IPS-18a (cell line): ENCODE measurements around the gene TTC12.

ENCODE experiments used
- H3K27ac ChIP-seq: one replicate; pipeline ENCODE4 v1.5.1; 2013; ENCODE audit warnings: low read length
- H3K27me3 ChIP-seq: one replicate; pipeline ENCODE4 v1.6.1; 2013; ENCODE audit warnings: mild to moderate bottlenecking, low read length; ENCODE audit not compliant: control insufficient read depth, insufficient read depth
- H3K36me3 ChIP-seq: one replicate; pipeline ENCODE4 v1.6.1; 2013; ENCODE audit warnings: low read depth, low read length; ENCODE audit not compliant: control insufficient read depth
- H3K4me1 ChIP-seq: one replicate; pipeline ENCODE4 v1.6.1; 2013; ENCODE audit warnings: low read depth, low read length; ENCODE audit not compliant: control insufficient read depth
- H3K4me3 ChIP-seq: one replicate; pipeline ENCODE4 v1.5.1; 2013; ENCODE audit warnings: low read length
- H3K9ac ChIP-seq: one replicate; pipeline ENCODE4 v1.6.1; 2013; ENCODE audit warnings: mild to moderate bottlenecking, low read length, moderate library complexity
- H3K9me3 ChIP-seq: one replicate; pipeline ENCODE4 v1.6.1; 2013; ENCODE audit warnings: low read depth, low read length; ENCODE audit not compliant: control insufficient read depth

TTC12 gene

DNA sequence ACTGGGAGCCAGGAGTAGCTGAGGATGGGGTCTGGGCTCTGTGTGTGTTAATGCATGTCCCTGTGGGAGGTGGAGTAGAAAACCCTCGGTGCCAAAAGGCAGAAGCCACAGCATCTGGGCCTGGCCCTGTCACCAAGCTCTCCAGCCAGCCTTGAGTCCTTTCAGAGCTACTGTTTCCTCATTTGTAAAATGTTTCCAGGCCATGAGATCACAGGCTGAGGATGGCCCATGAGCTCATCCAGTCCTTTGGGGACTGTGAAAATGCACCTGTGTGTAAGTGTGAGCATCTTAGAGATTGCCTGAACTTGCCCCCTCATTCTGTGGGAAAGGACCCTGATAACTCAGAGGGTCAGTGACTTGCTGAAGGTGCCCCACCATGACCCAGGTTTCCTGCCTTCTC is 82.3 kb downstream of the TTC12 start:
- Histone ChIP-seq H3K4me3 (no peak overlapping the region), H3K36me3 (no peaks in the 10 kb centered on the region), H3K27me3 (no peaks in the 10 kb centered on the region), H3K27ac (no peak overlapping the region), H3K9me3 (no peaks in the 10 kb centered on the region), H3K4me1 (no peaks in the 10 kb centered on the region), H3K9ac (no peak overlapping the region)

- H3K27me3 ChIP-seq, result no peaks in the 10 kb centered on the region
- H3K9me3 ChIP-seq, result no peaks in the 10 kb centered on the region
- H3K27ac ChIP-seq, result no peak overlapping the region
- H3K9ac ChIP-seq, result no peak overlapping the region
- H3K4me3 ChIP-seq, result no peak overlapping the region
- H3K36me3 ChIP-seq, result no peaks in the 10 kb centered on the region
- no peaks in the 10 kb centered on the region for H3K4me1 ChIP-seq
These were observed 82.8 kb downstream of the TTC12 start for GRCh38 chr11:113397212-113397611.

GRCh38 chr11:113397821-113398220 is 83.4 kb downstream of the TTC12 start:
- Histone ChIP-seq H3K9ac (no peak overlapping the region), H3K9me3 (no peaks in the 10 kb centered on the region), H3K4me3 (no peak overlapping the region), H3K4me1 (no peaks in the 10 kb centered on the region), H3K36me3 (no peaks in the 10 kb centered on the region), H3K27me3 (no peaks in the 10 kb centered on the region), H3K27ac (no peak overlapping the region)

DNA sequence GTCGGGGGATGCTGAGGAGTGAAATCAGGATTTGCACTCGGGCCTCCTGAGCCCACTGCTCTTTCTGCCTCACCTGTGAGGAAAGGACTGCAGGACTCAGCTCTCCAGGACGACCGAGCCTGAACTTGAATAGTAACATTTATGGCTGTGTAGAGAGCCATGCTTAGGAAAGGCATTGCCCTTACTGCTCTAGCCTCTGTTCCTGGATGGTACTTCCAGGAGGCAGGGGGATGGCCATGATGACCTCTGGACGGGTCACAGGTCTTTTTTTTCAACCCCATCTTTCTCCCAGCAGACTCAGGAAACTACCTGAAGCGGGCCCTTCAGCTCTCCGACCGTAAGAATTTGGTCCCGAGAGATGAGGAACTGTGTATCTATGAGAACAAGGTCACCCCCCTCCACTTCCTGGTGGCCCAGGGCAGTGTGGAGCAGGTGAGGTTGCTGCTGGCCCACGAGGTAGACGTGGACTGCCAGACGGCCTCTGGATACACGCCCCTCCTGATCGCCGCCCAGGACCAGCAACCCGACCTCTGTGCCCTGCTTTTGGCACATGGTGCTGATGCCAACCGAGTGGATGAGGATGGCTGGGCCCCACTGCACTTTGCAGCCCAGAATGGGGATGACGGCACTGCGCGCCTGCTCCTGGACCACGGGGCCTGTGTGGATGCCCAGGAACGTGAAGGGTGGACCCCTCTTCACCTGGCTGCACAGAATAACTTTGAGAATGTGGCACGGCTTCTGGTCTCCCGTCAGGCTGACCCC is 84.5 kb downstream of the TTC12 start:
- Histone ChIP-seq H3K4me1 (no peaks in the 10 kb centered on the region), H3K27me3 (no peaks in the 10 kb centered on the region), H3K27ac (no peak overlapping the region), H3K36me3 (no peaks in the 10 kb centered on the region), H3K9me3 (no peaks in the 10 kb centered on the region), H3K9ac (no peak overlapping the region), H3K4me3 (no peak overlapping the region)

GRCh38 chr11:113400631-113401230 is 86.3 kb downstream of the TTC12 start:
- no peak overlapping the region for H3K27ac ChIP-seq
- no peaks in the 10 kb centered on the region for H3K27me3 ChIP-seq

DNA sequence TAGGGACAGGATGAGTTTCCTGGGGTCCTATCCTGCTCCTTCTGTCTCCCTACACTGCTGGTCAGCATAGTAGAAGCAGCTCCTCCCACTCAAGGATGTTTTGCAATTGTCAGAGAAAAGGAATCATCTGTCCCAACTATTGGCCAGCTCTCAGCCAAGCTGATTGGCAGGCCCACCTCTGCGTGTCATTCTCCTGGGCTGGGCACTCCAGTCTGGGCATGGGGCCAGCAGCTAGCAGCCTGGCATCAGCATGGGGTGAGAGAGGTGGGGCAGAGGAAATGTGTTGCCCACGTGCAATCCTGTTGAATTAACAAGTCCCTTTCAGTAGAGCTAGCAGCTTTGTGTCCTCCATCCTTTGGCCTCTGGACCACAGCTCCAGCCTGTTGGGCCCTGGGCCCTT is 87.3 kb downstream of the TTC12 start:
- no peaks in the 10 kb centered on the region for H3K9me3 ChIP-seq
- H3K27ac ChIP-seq, result no peak overlapping the region
- no peak overlapping the region for H3K4me3 ChIP-seq
- H3K9ac ChIP-seq, result no peak overlapping the region
- no peaks in the 10 kb centered on the region for H3K4me1 ChIP-seq
- no peaks in the 10 kb centered on the region for H3K27me3 ChIP-seq
- H3K36me3 ChIP-seq, result no peaks in the 10 kb centered on the region

More at GRCh38 chr11:113400631-113401230, 86.3 kb downstream of the TTC12 start:
- Histone ChIP-seq H3K4me1 (no peaks in the 10 kb centered on the region), H3K9me3 (no peaks in the 10 kb centered on the region), H3K9ac (no peak overlapping the region), H3K4me3 (no peak overlapping the region), H3K36me3 (no peaks in the 10 kb centered on the region)

DNA sequence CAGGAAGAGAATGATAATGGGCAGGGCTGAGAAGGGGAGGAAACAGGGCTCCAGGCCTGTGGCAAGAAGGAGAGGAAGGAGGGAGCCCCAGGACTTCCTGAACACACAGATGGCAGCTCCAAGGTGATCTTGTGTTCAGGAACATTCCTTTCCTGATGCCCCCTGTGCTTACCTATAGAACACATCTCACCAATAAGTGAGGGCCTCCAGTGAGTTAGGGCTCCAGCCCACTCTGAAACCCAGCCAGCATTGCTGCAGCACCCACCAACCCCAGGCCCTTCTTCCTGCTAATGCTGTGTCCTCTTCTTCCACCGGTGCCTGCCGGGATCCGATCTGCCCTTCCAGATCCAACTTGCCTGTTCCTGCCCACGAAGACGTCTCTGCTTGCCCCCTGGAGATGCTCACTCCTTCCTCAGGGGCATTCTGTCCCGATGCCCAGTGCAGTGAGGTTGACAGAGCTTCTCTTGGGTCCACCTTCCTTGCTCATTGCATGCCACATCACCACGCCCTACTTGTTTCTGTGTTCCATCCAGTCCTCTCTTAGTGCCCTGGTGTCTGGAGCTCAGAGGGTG is 90.6 kb downstream of the TTC12 start:
- Histone ChIP-seq H3K4me1 (no peaks in the 10 kb centered on the region), H3K9me3 (no peaks in the 10 kb centered on the region), H3K27me3 (no peaks in the 10 kb centered on the region), H3K9ac (no peak overlapping the region), H3K36me3 (no peaks in the 10 kb centered on the region), H3K27ac (no peak overlapping the region), H3K4me3 (no peak overlapping the region)

- Histone ChIP-seq H3K9ac (no peak overlapping the region), H3K27me3 (no peaks in the 10 kb centered on the region), H3K4me3 (no peak overlapping the region), H3K27ac (no peak overlapping the region), H3K36me3 (no peaks in the 10 kb centered on the region), H3K9me3 (no peaks in the 10 kb centered on the region), H3K4me1 (no peaks in the 10 kb centered on the region)
These were observed 91.5 kb downstream of the TTC12 start for GRCh38 chr11:113405724-113406478.

- H3K4me1 ChIP-seq, result no peaks in the 10 kb centered on the region
- H3K27ac ChIP-seq, result no peak overlapping the region
- no peaks in the 10 kb centered on the region for H3K27me3 ChIP-seq
- no peak overlapping the region for H3K9ac ChIP-seq
- H3K9me3 ChIP-seq, result no peaks in the 10 kb centered on the region
- H3K36me3 ChIP-seq, result no peaks in the 10 kb centered on the region
- no peak overlapping the region for H3K4me3 ChIP-seq
These were observed 92.8 kb downstream of the TTC12 start for GRCh38 chr11:113407163-113407562.

DNA sequence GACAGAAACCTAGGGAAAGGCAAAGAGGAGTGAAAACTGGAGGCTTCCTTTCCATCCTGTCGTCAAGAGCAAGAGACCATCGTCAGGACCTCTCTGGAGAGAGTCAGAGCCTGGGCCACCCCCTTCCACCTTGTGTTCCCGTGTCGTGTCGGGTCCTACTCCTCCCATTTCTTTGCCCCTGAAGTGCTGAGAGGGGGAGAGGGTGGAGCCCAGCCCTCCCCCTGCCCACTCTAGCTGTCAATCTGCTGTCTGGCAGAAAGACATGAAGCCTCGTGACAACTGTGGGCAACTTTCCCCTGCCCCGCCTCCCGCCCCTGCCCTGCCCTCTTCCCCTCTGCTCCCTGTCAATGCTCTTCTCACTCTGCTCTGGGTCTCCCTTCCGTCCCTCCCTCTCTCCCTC is 93.8 kb downstream of the TTC12 start:
- no peaks in the 10 kb centered on the region for H3K36me3 ChIP-seq
- no peaks in the 10 kb centered on the region for H3K4me1 ChIP-seq
- H3K27me3 ChIP-seq, result no peaks in the 10 kb centered on the region
- H3K9ac ChIP-seq, result no peak overlapping the region
- no peak overlapping the region for H3K4me3 ChIP-seq
- H3K27ac ChIP-seq, result no peak overlapping the region
- H3K9me3 ChIP-seq, result no peaks in the 10 kb centered on the region

- Histone ChIP-seq H3K9me3 (no peaks in the 10 kb centered on the region), H3K4me1 (no peaks in the 10 kb centered on the region)
These were observed 94.5 kb downstream of the TTC12 start for GRCh38 chr11:113408887-113409286.

More at GRCh38 chr11:113408887-113409286, 94.5 kb downstream of the TTC12 start:
- no peaks in the 10 kb centered on the region for H3K36me3 ChIP-seq
- no peak overlapping the region for H3K27ac ChIP-seq
- H3K4me3 ChIP-seq, result no peak overlapping the region
- H3K27me3 ChIP-seq, result no peaks in the 10 kb centered on the region
- H3K9ac ChIP-seq, result no peak overlapping the region
